HG03060 (cell line): ENCODE data around the gene ANKZF1.
"Not testable (repeated sequence)": the region's sequence is repeated elsewhere in the genome, so short reads cannot be mapped to it uniquely, and the experiment has no call there.

ENCODE experiments used
- ATAC-seq: cut with Tn5 transposase; IDR thresholded peaks from one replicate; pipeline ENCODE4 v1.9.1; 2021; ENCODE audit warnings: low read depth, moderate number of reproducible peaks; ENCODE audit not compliant: unreplicated experiment

The ANKZF1 gene, protein sequence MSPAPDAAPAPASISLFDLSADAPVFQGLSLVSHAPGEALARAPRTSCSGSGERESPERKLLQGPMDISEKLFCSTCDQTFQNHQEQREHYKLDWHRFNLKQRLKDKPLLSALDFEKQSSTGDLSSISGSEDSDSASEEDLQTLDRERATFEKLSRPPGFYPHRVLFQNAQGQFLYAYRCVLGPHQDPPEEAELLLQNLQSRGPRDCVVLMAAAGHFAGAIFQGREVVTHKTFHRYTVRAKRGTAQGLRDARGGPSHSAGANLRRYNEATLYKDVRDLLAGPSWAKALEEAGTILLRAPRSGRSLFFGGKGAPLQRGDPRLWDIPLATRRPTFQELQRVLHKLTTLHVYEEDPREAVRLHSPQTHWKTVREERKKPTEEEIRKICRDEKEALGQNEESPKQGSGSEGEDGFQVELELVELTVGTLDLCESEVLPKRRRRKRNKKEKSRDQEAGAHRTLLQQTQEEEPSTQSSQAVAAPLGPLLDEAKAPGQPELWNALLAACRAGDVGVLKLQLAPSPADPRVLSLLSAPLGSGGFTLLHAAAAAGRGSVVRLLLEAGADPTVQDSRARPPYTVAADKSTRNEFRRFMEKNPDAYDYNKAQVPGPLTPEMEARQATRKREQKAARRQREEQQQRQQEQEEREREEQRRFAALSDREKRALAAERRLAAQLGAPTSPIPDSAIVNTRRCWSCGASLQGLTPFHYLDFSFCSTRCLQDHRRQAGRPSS

DNA sequence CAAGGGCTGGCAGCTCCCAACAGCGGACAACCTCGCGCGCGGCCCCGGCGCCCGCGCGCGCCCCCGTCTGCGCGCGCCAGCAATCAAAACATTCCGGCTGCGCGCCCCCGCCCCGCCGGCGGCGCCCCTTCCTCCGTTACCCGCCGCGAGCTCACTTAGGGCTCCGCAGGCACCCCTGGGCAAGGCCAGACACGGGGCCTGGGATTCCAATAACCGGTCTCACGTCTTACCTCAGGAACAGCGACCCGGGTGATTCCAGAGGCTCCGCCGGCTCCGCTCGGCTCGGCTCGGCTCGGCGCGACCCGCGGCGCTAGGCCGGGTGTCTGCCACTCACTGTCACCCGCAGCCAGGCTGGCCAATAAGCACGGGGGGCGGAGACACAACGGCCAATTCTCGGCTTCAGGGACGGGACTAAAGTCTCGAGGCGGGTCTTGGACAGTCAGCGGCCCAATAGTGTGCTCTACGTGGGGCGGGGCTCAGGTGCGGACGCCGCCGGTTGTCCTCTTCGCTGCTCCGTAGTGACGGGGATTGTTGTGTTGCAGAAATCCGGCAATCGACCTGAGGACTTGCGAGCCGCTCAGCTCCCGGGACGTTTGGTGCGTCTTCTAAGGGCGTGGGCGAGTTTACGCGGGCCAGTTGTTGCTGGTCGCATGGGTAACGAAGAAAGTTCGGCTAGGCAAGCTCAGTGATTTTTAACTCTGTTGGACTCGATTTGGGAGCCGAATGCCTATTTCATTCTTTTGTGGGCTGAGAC lies at the start of gene ANKZF1, which contains the start of gene ATG9A:
TSS of gene ANKZF1 (plus strand) at position 502 of the 754 bp plus-strand sequence. CDS start 452 bp downstream, outside the sequence.
TSS of gene ATG9A (minus strand) at position 332 of the 754 bp plus-strand sequence. CDS start 1,612 bp downstream, outside the sequence.
- ATAC-seq: peak; percentile 92

DNA sequence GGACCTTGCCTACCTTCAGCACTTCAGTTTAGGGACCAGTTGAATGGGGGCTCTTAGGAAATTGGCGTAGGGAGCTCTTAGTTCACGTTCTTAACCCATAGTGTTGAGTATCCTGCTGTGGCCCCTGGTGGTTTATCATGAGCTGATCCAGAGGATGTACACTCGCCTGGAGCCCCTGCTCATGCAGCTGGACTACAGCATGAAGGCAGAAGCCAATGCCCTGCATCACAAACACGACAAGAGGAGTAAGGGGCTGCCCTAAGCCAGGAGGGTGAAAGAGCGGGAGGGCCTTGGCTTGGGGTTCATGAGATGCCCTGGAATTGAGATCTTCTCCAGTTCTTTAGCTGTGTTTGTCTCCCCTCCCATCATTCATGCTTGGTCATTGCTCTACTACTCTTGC lies 48.6 kb upstream of the ANKZF1 start:
- no peak for ATAC-seq

DNA sequence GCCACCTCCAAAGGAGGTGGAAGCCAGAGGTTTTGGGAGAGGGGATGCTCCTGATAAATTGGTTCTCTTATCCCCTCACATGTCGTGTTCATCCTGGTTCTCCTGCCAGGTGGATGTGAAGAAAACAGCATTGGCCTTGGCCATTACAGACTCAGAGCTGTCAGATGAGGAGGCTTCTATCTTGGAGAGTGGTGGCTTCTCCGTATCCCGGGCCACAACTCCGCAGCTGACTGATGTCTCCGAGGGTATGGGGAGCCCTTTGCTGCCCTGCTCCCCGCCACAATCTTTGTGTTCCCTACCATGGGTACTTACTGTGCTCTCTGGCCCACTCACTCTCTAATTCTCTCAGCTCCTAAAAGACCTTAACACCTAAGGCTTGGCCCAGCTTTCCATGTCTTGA lies 48.1 kb upstream of the ANKZF1 start:
- ATAC-seq: no peak

DNA sequence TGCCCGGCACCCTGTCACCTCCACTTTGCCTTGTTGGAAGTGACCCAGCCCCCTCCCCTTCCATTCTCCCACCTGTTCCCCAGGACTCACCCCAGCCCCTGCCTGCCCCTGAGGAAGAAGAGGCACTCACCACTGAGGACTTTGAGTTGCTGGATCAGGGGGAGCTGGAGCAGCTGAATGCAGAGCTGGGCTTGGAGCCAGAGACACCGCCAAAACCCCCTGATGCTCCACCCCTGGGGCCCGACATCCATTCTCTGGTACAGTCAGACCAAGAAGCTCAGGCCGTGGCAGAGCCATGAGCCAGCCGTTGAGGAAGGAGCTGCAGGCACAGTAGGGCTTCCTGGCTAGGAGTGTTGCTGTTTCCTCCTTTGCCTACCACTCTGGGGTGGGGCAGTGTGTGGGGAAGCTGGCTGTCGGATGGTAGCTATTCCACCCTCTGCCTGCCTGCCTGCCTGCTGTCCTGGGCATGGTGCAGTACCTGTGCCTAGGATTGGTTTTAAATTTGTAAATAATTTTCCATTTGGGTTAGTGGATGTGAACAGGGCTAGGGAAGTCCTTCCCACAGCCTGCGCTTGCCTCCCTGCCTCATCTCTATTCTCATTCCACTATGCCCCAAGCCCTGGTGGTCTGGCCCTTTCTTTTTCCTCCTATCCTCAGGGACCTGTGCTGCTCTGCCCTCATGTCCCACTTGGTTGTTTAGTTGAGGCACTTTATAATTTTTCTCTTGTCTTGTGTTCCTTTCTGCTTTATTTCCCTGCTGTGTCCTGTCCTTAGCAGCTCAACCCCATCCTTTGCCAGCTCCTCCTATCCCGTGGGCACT lies 47.1 kb upstream of the ANKZF1 start:
- ATAC-seq: no peak

DNA sequence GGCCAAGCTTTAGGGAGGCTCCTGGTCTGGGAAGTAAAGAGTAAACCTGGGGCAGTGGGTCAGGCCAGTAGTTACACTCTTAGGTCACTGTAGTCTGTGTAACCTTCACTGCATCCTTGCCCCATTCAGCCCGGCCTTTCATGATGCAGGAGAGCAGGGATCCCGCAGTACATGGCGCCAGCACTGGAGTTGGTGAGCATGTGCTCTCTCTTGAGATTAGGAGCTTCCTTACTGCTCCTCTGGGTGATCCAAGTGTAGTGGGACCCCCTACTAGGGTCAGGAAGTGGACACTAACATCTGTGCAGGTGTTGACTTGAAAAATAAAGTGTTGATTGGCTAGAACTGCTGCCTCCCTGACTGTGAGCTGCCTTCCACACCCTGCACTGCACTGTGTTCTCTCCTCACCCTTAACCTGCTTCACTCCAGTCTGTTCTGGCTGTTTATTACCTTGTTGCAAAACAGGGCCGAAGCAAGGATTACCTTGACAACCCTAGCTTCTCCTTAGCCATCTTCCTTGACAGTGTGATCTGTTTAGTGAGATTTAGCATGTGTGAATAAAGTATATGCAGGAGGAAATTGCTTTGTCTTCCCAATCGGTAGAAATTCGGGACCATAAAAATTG lies 46.3 kb upstream of the ANKZF1 start:
- no peak for ATAC-seq

DNA sequence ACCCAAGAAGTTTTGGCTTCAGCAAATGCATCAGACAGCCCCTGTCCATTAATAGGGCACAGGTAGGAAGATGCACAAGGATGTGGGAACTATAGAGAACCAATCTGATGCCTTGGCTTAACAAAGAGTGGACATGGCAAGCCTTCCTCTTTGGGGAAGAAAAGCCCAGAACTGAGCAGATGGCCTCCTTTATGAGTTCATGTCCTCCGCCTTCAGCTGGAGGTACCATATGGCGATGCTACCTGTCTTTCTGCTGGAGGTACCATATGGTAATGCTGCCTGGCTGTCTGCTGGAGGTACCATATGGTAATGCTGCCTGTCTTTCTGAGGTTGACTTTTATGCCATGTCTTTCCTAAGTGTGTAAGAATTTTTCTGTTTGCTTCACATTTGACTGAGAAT lies 45.5 kb upstream of the ANKZF1 start:
- ATAC-seq: no peak

DNA sequence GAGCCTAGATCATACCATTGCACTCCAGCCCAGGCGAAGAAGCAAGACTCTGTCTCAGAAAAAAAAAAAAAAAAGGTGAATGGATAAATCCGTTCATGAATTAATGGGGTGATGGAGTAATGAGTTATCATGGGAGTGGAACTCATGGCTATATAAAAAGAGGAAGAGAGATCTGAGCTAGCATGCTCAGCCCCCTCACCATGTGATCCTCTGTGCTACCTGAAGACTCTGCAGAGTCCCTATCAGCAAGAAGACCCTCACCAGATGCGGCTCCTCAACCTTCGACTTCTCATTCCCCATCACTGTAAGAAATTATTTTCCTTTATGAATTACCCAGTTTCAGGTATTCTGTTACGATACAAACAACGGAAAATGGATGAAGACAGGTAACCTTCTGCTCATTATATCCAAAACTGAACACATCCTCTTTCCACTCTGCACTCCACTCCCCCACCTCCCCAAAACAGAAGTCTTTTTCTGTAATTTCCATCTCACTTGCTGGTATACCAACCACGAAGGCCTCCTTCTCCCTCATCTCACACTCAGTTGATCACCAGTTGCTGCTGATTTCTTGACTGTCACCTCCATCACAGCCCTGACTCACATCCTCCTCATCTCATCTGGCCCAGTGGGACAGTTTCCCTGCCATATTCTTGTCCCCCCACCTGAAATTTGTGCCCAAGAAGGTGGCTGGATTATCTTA lies 42.7 kb upstream of the ANKZF1 start:
- ATAC-seq: no peak

DNA sequence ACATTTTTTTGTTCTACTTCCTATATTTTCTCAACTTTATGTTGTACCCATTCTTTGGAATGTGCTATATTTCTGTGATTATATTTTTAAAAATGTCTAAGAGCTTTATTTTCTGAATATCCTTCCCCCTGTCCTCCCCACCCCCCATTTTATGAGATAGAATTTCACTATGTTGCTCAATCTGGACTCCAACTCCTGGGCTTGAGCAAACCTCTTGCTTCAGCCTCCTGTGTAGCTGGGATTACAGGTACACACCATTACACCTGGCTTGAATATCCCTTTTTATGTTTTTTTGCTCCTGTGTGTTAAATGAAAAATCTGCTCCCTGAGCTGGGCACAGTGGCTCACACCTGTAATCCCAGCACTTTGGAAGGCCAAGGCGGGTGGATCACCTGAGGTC lies 32.2 kb upstream of the ANKZF1 start:
- ATAC-seq: no peak

DNA sequence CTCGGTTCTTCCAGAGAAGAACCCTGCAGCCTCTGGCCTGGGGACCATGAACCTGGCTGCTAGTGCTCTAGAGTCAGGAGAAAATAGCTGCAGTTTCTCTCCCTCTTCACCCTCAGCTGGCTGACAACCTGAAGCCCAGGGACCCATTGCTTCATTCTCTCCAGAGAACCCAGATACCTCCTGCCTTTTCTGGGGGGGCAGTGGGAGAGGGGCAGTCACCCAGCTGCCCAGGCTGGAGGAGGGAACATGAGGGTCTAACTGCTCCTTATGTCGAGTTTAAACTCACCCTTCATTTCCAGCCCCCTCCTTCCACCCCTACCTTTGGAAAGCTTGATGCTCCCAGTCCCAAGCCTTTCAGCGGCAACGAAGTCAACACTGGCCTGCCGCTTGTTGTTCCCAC lies 30.6 kb upstream of the ANKZF1 start:
- ATAC-seq: no peak

DNA sequence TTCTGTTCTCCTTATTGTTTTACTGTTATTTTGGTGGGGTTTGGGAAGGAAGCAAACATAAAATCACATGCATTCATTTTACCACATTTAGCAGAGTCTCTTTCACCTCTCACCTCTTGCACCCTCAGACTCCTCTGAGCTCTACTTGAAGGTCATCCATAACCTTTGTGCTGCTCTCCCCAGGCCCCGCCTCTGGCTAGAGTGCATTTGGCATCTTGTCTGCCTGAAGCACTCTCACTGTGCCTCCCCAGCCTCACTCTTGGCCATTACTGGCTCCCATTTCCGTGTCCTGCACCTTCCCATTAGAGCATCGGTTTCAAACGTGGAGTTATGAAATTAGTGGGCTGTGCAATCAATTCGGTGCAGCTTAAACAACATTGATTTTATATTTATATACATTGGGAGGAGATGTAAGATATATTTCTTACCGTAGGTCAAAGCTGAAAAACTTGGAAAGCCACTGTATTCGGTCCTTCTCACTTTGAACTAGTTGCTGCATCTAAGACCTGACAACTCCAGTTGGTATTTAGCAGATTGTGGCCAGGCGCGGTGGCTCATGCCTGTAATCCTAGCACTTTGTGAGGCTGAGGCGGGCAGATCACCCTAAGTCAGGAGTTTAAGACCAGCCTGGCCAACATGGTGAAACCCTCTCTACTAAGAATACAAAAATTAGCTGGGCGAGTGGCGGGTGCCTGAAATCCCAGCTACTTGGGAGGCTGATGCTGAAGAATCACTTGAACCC lies 30.0 kb upstream of the ANKZF1 start:
- ATAC-seq: no peak

DNA sequence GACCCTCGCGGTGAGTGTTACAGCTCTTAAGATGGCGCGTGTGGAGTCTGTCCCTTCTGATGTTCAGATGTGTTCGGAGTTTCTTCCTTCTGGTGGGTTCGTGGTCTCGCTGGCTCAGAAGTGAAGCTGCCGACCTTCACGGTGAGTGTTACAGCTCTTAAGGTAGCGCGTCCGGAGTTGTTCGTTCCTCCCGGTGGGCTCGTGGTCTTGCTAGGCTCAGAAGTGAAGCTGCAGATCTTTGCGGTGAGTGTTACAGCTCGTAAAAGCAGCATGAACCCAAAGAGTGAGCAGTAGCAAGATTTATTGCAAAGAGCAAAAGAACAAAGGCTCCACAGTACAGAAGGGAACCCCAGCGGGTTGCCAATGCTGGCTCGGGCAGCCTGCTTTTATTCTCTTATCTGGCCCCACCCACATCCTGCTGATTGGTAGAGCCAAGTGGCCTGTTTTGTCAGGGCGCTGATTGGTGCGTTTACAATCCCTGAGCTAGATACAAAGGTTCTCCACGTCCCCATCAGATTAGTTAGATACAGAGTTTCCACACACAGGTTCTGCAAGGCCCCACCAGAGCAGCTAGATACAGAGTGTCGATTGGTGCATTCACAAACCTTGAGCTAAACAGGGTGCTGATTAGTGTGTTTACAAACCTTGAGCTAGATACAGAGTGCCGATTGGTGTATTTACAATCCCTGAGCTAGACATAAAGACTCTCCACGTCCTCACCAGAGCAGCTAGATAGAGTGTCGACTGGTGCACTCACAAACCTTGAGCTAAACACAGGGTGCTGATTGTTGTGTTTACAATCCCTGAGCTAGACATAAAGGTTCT lies 28.9 kb upstream of the ANKZF1 start:
- ATAC-seq: not testable (repeated sequence)

DNA sequence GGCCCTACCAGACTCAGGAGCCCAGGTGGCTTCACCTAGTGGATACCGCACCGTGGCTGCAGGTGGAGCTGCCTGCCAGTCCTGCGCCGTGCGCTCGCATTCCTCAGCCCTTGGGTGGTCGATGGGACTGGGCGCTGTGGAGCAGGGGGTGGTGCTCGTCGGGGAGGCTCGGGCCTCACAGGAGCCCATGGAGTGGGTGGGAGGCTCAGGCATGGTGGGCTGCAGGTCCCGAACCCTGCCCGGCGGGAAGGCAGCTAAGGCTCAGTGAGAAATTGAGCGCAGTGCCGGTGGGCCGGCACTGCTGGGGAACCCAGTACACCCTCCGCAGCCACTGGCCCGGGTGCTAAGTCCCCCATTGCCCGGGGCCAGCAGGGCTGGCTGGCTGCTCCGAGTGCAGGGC lies 28.3 kb upstream of the ANKZF1 start:
- ATAC-seq: not testable (repeated sequence)

DNA sequence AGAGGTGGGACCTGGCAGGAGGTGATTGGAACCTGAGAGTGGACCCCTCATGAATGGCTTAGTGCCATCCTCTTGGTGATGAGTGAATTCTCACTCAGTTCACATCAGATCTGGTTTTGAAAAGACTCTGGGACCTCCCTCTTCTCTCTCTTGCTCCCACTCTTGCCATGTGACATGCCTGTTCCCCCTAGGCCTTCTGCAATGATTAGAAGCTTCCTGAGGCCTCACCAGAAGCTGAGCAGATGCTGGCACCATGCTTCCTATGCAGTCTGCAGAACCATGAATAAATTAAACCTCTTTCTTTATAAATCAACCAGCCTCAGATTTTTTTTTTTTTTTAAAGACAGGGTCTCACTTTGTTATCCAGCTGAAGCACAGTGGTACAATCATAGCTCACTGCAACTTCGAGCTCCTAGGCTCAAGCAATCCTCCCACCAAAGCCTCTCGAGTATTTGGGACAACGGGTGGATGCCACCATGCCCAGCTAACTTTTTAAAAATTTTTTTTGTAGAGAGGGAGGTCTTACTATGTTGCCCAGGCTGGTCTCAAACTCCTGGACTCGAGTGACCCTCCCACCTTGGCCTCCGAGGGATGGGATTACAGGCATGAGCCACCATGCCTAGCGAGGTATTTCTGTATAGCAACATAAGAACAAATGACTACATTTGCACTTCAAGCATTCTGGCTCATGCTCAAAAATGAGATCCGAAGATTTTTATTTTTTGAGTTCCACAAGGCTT lies 25.0 kb upstream of the ANKZF1 start:
- ATAC-seq: no peak

DNA sequence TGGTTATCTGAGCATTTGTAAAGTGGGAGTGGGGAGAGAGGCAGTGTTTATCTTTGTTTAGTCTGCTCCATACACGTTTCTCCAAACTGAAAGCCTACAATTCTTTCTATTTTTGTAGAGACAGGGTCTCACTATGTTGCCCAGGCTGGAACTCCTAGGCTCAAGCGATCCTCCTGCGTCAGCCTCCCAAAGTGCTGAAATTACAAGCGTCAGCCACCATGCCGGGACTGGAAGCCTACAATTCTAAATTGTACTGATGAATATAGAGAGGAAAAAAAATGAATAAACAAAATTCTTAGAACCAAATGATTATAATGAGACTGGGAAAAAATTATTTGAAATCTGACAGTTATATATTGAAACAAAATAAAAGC lies 24.5 kb upstream of the ANKZF1 start:
- no peak for ATAC-seq

DNA sequence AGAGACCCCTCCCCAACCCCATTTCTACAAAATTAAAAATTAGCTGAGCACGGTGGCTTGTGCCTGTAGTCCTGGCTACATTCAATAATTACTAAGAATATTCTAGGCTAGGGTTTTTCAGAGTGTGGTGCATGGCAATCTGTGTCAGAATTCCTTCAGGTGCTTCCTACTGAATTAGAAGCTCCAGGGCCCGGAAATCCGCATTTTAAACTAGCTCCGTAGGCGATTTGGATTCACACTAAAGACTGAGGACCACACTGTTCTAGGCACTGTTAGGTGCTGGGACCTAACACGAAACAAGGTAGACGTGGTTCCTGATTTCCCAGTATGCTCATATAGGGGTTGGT lies 23.7 kb upstream of the ANKZF1 start:
- ATAC-seq: no peak

DNA sequence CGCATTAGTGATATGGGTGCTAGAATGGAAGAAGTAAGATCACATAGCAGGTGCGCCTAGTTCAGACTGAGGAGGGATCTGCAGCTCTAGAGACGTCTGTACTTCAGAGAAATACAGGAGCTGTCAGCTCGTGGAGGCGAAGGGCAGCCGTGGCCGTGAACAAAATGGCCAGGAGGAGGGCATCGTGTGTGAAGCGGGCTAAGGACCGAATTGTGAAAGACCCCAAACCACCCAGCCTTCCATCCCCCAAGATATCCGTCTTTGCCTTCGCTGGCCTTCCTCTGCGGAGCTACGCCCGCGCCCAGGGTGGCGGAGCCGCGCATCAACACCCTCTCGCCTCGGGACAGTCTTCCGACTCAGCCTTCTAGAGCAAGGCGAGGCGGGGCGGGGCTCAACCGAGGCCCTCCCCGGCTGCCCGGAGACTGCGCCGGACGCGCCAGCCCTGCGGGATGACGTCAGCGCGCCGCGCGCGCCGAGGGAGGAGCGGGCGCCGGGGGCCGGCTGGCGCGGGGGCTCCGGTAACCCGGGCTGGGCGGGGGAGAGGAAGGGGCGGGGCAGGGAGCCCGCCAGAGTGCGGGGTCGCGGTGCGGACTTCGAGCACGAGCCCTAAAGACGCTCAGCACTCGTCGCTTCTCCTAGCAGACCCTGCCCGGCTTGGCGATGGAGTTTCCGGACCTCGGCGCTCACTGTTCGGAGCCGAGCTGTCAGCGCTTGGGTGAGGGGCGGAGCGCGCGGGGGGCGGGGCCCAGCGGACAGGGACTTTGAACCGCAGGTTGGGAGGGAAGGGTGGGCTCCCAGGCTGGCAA lies 23.1 kb upstream of the ANKZF1 start, which contains the start of gene ZFAND2B:
TSS of gene ZFAND2B (plus strand) at position 455 of the 806 bp plus-strand sequence. CDS start at position 661, 206 bp downstream.
- peak; percentile 89 for ATAC-seq
